Activated CD8-positive, alpha-beta memory T cell treated with anti-CD3 and anti-CD28 coated beads, Interleukin-2, amount 50 U/mL, for 4 hours (primary cell): ENCODE measurements around the gene GSTA2.
"Not testable (repeated sequence)": the region's sequence is repeated elsewhere in the genome, so short reads cannot be mapped to it uniquely, and the experiment has no call there.

Experiments used
- DNase-seq: peaks from one replicate; pipeline ENCODE4 v3.0.0-alpha.2; 2020

Gene GSTA2

GRCh38 chr6:52763322-52763916 is at the start of gene GSTA2:
Gene GSTA2 (minus strand): TSS chr6:52763475. CDS start chr6:52757947, 5,528 bp downstream.
- DNase-seq, result not testable (repeated sequence)

- DNase-seq, result not testable (repeated sequence)
These were observed 46.5 kb upstream of the GSTA2 start for GRCh38 chr6:52809777-52810176.

- no peak for DNase-seq
These were observed 45.4 kb upstream of the GSTA2 start for GRCh38 chr6:52808660-52809059.

GRCh38 chr6:52803668-52804255 is 40.5 kb upstream of the GSTA2 start, which contains the start of gene GSTA1:
Gene GSTA1 (minus strand): TSS chr6:52803816. CDS start chr6:52799267, 4,549 bp downstream.
- DNase-seq, result not testable (repeated sequence)

GRCh38 chr6:52802806-52803205 is 39.5 kb upstream of the GSTA2 start:
- no peak for DNase-seq

- no peak for DNase-seq
These were observed 38.0 kb upstream of the GSTA2 start for GRCh38 chr6:52801188-52801841.

GRCh38 chr6:52799272-52799671 is 36.0 kb upstream of the GSTA2 start:
- not testable (repeated sequence) for DNase-seq

GRCh38 chr6:52794366-52794765 is 31.1 kb upstream of the GSTA2 start:
- DNase-seq, result not testable (repeated sequence)

GRCh38 chr6:52790861-52791260 is 27.6 kb upstream of the GSTA2 start:
- no peak for DNase-seq

- DNase-seq, result not testable (repeated sequence)
These were observed 26.4 kb upstream of the GSTA2 start for GRCh38 chr6:52789658-52790057.

- DNase-seq, result no peak
These were observed 25.2 kb upstream of the GSTA2 start for GRCh38 chr6:52788478-52788877.

GRCh38 chr6:52787917-52788316 is 24.6 kb upstream of the GSTA2 start:
- no peak for DNase-seq

- DNase-seq, result no peak
These were observed 23.1 kb upstream of the GSTA2 start for GRCh38 chr6:52786249-52786956.

- not testable (repeated sequence) for DNase-seq
These were observed 19.5 kb upstream of the GSTA2 start for GRCh38 chr6:52782696-52783274.

GRCh38 chr6:52782209-52782608 is 18.9 kb upstream of the GSTA2 start:
- not testable (repeated sequence) for DNase-seq

GRCh38 chr6:52779237-52779636 is 16.0 kb upstream of the GSTA2 start:
- no peak for DNase-seq

GRCh38 chr6:52776711-52777351 is 13.6 kb upstream of the GSTA2 start:
- DNase-seq, result not testable (repeated sequence)

- not testable (repeated sequence) for DNase-seq
These were observed 6.1 kb upstream of the GSTA2 start for GRCh38 chr6:52769399-52769798.

- DNase-seq, result not testable (repeated sequence)
These were observed 4.4 kb upstream of the GSTA2 start for GRCh38 chr6:52767658-52768057.

- DNase-seq, result not testable (repeated sequence)
These were observed 1.4 kb downstream of the GSTA2 start for GRCh38 chr6:52761673-52762491.

- DNase-seq, result no peak
These were observed 3.0 kb downstream of the GSTA2 start for GRCh38 chr6:52760105-52760765.
